Endodermal cell (in vitro differentiated cells): ENCODE results near the gene STK4. TPM values are rescaled to one million over a fixed set of nuclear protein-coding genes. Genes with fewer than 3 reads are reported as not detected.

Experiments used
- DNase-seq: peaks from one replicate; pipeline ENCODE4 v3.0.0-alpha.2; 2017
- H3K27ac ChIP-seq: 2 replicates; pipeline ENCODE4 v1.5.1; 2013; ENCODE audit warnings: mild to moderate bottlenecking, low read depth, low read length, moderate library complexity
- H3K27me3 ChIP-seq: 2 replicates; pipeline ENCODE4 v1.6.1; 2013; ENCODE audit warnings: mild to moderate bottlenecking, low read length, moderate library complexity; ENCODE audit not compliant: insufficient read depth, control insufficient read depth, poor library complexity, severe bottlenecking
- H3K36me3 ChIP-seq: 2 replicates; pipeline ENCODE4 v1.7.0; 2013; ENCODE audit warnings: mild to moderate bottlenecking, low read length, moderate library complexity; ENCODE audit not compliant: control insufficient read depth, insufficient read depth
- H3K4me1 ChIP-seq: one replicate; pipeline ENCODE4 v1.7.0; 2013; ENCODE audit warnings: low read length; ENCODE audit not compliant: control insufficient read depth, insufficient read depth
- H3K4me3 ChIP-seq: 2 replicates; pipeline ENCODE4 v1.5.1; 2013; ENCODE audit warnings: mild to moderate bottlenecking, low read length, moderate library complexity
- H3K9ac ChIP-seq: 2 replicates; pipeline ENCODE4 v1.6.1; 2013; ENCODE audit warnings: mild to moderate bottlenecking, low read length, moderate library complexity; ENCODE audit not compliant: poor library complexity, severe bottlenecking; ENCODE audit errors: extremely low read depth
- H3K9me3 ChIP-seq: 2 replicates; pipeline ENCODE4 v1.6.1; 2013; ENCODE audit warnings: mild to moderate bottlenecking, low read length, moderate library complexity; ENCODE audit not compliant: control insufficient read depth
- H3K27ac Mint-ChIP-seq: 2 replicates; pipeline ENCODE4 v1.8.0; 2020; ENCODE audit warnings: mixed read lengths
- H3K27me3 Mint-ChIP-seq: 2 replicates; pipeline ENCODE4 v1.8.0; 2021; ENCODE audit warnings: mild to moderate bottlenecking, mixed read lengths; ENCODE audit not compliant: insufficient read depth
- H3K36me3 Mint-ChIP-seq: 2 replicates; pipeline ENCODE4 v1.8.0; 2020; ENCODE audit warnings: low read depth, mixed read lengths
- H3K4me1 Mint-ChIP-seq: 2 replicates; pipeline ENCODE4 v1.8.0; 2020; ENCODE audit warnings: mixed read lengths
- H3K4me3 Mint-ChIP-seq: 2 replicates; pipeline ENCODE4 v1.8.0; 2020; ENCODE audit warnings: mild to moderate bottlenecking, moderate library complexity, mixed read lengths
- H3K9me3 Mint-ChIP-seq: 2 replicates; pipeline ENCODE4 v1.8.0; 2020; ENCODE audit warnings: mild to moderate bottlenecking, mixed read lengths
- WGBS, 2 experiments: methylation state at CpG; one replicate each; pipeline versions ENCODE4 v1.1.5 to v1.1.7; 2013; ENCODE audit warnings: missing lambda C conversion rate in 2 of 2, mixed read lengths in 1 of 2; ENCODE audit not compliant: insufficient coverage in 1 of 2, insufficient read length in 1 of 2; 5-methylcytosine and 5-hydroxymethylcytosine counted together
- total RNA-seq, 2 donors: library from RNA; stranded (reverse); fragmentation: NEBNext Ultra II Directional in 1 of 2; extraction: Animal tissue kit (Norgen Biotek cat#: 25700) in 1 of 2; gene quantifications; 2 replicates in 1 of 2; 3 replicates in 1 of 2; pipeline ENCODE4 v1.2.1, GENCODE V29; 2021
- TF ChIP-seq, protein P1 (sequence below): fragments of 200-600 bp; sonication (generic); conservative IDR thresholded peaks from 2 replicates; pipeline ENCODE4 v1.5.0; 2021; ENCODE audit warnings: antibody characterized with exemption, mild to moderate bottlenecking

STK4 gene
- total RNA-seq, 2 donors from 2014 or later, result 29.2 to 33.1 TPM

DNA sequence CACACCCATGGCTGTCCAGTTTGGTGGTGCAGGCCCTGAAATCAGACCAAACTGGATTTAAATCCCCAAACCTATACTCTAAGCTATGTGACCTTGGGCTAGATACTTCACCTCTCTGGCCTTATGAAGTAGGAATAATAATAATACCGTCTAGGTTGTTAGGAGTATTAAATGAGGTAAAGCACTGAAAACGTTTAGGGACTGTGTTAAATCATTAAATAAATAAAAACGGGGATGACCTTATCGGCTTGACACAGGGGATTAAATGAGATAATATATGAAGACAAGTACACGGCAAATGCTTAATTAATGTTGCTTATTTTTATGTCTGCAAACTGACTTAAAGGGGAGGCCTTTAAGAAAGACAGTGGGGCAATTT lies 672 bp upstream of the STK4 start:
- Mint-ChIP-seq H3K27me3 (peaks cover 19% of the 10 kb centered on the region), H3K4me1 (peaks cover 52% of the 10 kb centered on the region), H3K9me3 (peaks cover 1% of the 10 kb centered on the region), H3K4me3 (peak overlapping the region; percentile 99), H3K27ac (peak overlapping the region; percentile 80), H3K36me3 (no peaks in the 10 kb centered on the region)
- H3K9me3 ChIP-seq, result no peaks in the 10 kb centered on the region
- H3K27ac ChIP-seq, result no peak overlapping the region
- 73 to 87% methylated on average over 4 to 5 of the region's 5 CpGs for WGBS, 2 experiments
- no peak for DNase-seq
- H3K4me1 ChIP-seq, result peaks cover 9% of the 10 kb centered on the region
- peaks cover 19% of the 10 kb centered on the region for H3K27me3 ChIP-seq
- TF ChIP-seq, protein P1, sequence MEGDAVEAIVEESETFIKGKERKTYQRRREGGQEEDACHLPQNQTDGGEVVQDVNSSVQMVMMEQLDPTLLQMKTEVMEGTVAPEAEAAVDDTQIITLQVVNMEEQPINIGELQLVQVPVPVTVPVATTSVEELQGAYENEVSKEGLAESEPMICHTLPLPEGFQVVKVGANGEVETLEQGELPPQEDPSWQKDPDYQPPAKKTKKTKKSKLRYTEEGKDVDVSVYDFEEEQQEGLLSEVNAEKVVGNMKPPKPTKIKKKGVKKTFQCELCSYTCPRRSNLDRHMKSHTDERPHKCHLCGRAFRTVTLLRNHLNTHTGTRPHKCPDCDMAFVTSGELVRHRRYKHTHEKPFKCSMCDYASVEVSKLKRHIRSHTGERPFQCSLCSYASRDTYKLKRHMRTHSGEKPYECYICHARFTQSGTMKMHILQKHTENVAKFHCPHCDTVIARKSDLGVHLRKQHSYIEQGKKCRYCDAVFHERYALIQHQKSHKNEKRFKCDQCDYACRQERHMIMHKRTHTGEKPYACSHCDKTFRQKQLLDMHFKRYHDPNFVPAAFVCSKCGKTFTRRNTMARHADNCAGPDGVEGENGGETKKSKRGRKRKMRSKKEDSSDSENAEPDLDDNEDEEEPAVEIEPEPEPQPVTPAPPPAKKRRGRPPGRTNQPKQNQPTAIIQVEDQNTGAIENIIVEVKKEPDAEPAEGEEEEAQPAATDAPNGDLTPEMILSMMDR, result no peak
- peak overlapping the region; percentile 93 for H3K4me3 ChIP-seq
- H3K36me3 ChIP-seq, result no peaks in the 10 kb centered on the region
- peak overlapping the region; percentile 69 for H3K9ac ChIP-seq

DNA sequence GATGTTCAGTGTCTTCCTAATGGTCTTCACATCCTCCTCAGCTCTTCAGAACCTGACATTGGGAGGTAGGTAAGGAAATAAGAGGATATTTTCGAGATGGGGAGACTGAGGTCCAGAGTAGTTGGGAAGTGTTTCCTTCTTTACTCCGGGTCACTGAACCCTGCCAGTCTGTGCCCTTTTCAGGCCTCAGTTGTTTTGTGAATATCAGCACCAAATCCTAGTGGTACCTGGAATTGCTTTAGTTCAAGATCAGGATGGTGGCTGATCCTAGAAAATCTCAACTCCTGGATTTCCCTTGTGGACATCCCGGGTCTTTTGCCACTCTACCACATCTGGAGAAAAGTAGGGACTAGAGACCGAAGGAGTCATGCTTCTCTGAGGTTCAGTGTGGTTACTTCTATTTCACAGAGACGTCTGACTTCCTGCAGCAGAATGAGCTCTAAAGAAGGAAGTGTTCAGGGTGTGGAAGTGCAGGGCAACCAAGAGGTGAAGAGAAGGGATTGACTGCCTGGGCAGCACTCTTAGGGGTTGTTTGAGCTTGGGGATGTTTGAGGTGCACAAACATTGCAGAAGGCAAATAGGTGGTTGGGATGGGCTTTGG lies 995 bp downstream of the STK4 start:
- no peaks in the 10 kb centered on the region for H3K36me3 ChIP-seq
- H3K36me3 Mint-ChIP-seq, result no peaks in the 10 kb centered on the region
- H3K9me3 Mint-ChIP-seq, result peaks cover 1% of the 10 kb centered on the region
- peak overlapping the region; percentile 99 for H3K4me3 Mint-ChIP-seq
- peak overlapping the region; percentile 92 for H3K27ac Mint-ChIP-seq
- H3K27ac ChIP-seq, result no peak overlapping the region
- H3K9ac ChIP-seq, result peak overlapping the region; percentile 65
- H3K27me3 Mint-ChIP-seq, result peaks cover 14% of the 10 kb centered on the region
- WGBS, 2 experiments, result 64 to 78% methylated on average over 4 to 5 of the region's 5 CpGs
- H3K4me3 ChIP-seq, result peak overlapping the region; percentile 93
- H3K27me3 ChIP-seq, result peaks cover 19% of the 10 kb centered on the region
- H3K4me1 Mint-ChIP-seq, result peaks cover 44% of the 10 kb centered on the region
- no peaks in the 10 kb centered on the region for H3K9me3 ChIP-seq
- no peak for DNase-seq
- TF ChIP-seq, protein P1, result no peak
- H3K4me1 ChIP-seq, result peaks cover 9% of the 10 kb centered on the region

DNA sequence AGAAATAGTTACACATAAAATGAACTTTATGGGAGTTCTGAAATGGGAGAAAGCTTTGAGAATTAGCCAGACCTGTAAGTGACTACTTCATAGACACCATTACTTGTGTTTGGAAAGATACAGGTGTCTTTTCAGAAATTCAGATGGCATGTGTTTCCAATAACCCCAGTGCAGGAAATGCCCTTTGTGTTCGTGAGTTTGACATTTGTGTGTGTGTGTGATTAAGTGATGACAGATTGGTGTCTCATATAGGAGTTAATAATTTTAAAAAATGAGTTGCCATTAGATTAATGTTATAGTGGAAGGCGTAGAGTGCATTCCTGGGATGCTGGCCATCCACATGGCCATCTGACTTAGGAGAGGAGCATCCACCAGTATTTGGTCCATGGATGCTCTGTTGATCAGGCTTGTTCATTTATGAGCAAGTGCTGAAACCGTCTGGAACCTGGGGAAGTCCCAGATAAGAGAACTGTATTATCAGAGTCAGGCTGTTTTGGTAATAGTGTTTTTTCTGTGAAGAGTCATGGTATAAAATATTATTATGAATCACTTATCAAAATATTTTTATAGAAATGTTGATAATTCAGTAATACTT lies 3.1 kb downstream of the STK4 start:
- Histone ChIP-seq H3K9me3 (no peaks in the 10 kb centered on the region), H3K27me3 (peaks cover under 1% of the 10 kb centered on the region), H3K4me1 (peaks cover 9% of the 10 kb centered on the region), H3K27ac (no peak overlapping the region), H3K36me3 (peaks cover 16% of the 10 kb centered on the region), H3K4me3 (no peak overlapping the region), H3K9ac (no peak overlapping the region)
- no peak for DNase-seq
- H3K27me3 Mint-ChIP-seq, result peaks cover 2% of the 10 kb centered on the region
- no peak overlapping the region for H3K4me3 Mint-ChIP-seq
- H3K27ac Mint-ChIP-seq, result no peak overlapping the region
- WGBS, 2 experiments, result 93 to 96% methylated on average over 2 to 3 of the region's 3 CpGs
- H3K36me3 Mint-ChIP-seq, result peaks cover 15% of the 10 kb centered on the region
- TF ChIP-seq, protein P1, result no peak
- H3K9me3 Mint-ChIP-seq, result no peaks in the 10 kb centered on the region
- peaks cover 39% of the 10 kb centered on the region for H3K4me1 Mint-ChIP-seq
